Measurements from ENCODE around the gene GLT8D1. TPM values are rescaled to one million over a fixed set of nuclear protein-coding genes. Genes with fewer than 3 reads are reported as not detected.

GLT8D1 gene
- total and polyA plus RNA-seq, 2 of the 13 experiments (the other 11 are each of a cell fraction or from before 2014, with no cell fraction given) = 110 to 121 TPM

DNA sequence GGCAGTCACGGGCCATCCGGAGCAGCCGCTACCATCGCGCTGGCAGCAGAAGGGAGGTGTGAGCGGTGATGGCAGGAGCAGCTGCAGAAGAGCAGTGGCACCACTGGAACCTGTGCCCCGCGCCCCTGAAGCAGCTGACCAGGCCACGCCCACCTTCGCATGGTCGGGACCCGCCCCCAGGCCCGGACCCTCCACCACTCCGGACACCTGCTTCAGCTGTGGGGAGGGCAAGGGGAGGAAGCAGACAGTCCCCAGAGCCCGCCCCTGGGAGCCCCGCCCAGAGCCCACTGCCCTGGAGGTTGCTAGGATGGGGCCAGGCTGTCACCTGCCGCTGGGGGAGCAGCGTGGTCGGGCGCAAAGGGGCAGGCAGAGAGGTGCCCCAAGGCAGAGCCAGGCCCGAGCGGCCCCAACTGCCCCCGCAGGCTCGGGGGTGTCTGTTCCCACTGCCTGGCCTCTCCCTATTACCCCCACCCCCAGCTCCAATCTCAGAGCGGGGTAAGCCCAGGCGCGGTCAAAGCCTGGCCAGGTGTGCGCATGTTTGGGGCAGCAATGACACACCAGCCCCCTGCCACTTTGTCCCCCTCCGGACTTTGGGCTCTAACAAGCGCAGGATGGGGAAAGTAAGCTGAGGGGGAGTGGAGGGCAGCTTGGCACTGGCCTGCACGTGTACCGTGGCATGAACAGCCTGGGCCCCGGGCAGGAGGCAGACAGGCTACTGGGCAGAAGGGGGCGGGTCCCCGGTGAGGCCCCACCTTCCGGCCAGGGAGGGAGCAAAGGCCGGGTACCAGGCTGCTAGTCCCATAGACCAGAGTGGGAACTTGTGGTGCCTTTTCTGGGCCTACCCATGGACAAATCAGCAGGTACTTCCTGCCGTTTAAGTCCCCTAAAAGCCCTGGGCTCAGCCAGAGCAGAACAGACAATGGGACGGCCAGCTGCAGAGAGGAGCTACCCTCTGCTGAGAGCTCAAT, 9.0 kb upstream of the GLT8D1 start:
- ATAC-seq = peak; percentile 73

More for the DNA sequence above, 9.0 kb upstream of the GLT8D1 start:
- Histone ChIP-seq H3K27me3 (ENCODE audit: control insufficient read depth in 1 of 2, insufficient read depth in 2 of 2, low read length in 2 of 2) (no peaks in the 10 kb centered on the region), H3K4me3 (replicated peaks in 1 of 3; ENCODE audit: insufficient read depth in 1 of 3, low read depth in 2 of 3, low read length in 3 of 3) (no peak overlapping the region), H3K4me2 (ENCODE audit: low read depth, low read length) (no peak overlapping the region), H3K27ac (ENCODE audit: extremely low read length, insufficient read depth, low read length) (no peak overlapping the region), H3K4me1 (ENCODE audit: insufficient read depth, low read length) (peaks cover 36% of the 10 kb centered on the region), H4K20me1 (ENCODE audit: insufficient read depth, low read length) (no peaks in the 10 kb centered on the region), H3K79me2 (ENCODE audit: insufficient read depth, low read length) (no peaks in the 10 kb centered on the region), H3K9ac (ENCODE audit: insufficient read depth, low read depth, low read length) (no peak overlapping the region), H2AFZ (ENCODE audit: low read length) (no peak overlapping the region), H3K9me3 (ENCODE audit: low read length) (no peaks in the 10 kb centered on the region), H3K36me3 (replicated peaks in 1 of 2; ENCODE audit: control insufficient read depth in 1 of 2, insufficient read depth in 2 of 2, low read length in 2 of 2) (peaks cover 1 to 3% of the 10 kb centered on the region in 2 experiments; a peak in 1 of 5 replicates)
- ChIA-PET CTCF (ENCODE audit: low intra/inter-chr PET ratio, low total read pairs) (no interaction called here), POLR2A (no interaction called here)
- FAIRE-seq (no peak), DNase-seq (ENCODE audit: low spot score) (no peak)
- TF ChIP-seq, protein P1, sequence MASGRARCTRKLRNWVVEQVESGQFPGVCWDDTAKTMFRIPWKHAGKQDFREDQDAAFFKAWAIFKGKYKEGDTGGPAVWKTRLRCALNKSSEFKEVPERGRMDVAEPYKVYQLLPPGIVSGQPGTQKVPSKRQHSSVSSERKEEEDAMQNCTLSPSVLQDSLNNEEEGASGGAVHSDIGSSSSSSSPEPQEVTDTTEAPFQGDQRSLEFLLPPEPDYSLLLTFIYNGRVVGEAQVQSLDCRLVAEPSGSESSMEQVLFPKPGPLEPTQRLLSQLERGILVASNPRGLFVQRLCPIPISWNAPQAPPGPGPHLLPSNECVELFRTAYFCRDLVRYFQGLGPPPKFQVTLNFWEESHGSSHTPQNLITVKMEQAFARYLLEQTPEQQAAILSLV (CRISPR knock-in tag; IDR thresholded peaks at IDR 0.05; ENCODE audit: borderline replicate concordance) = no peak
- TF ChIP-seq, protein P2, sequence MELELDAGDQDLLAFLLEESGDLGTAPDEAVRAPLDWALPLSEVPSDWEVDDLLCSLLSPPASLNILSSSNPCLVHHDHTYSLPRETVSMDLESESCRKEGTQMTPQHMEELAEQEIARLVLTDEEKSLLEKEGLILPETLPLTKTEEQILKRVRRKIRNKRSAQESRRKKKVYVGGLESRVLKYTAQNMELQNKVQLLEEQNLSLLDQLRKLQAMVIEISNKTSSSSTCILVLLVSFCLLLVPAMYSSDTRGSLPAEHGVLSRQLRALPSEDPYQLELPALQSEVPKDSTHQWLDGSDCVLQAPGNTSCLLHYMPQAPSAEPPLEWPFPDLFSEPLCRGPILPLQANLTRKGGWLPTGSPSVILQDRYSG (CRISPR knock-in tag; IDR thresholded peaks at IDR 0.05) = no peak
- TF ChIP-seq AGO2 (optimal IDR thresholded peaks at IDR 0.05; ENCODE audit: low read depth, low read length) = peak; percentile 67
- no peak for TF ChIP-seq BRD4 (CRISPR knock-in tag; IDR thresholded peaks at IDR 0.05)
- TF ChIP-seq HNRNPL (IDR thresholded peaks at IDR 0.05; ENCODE audit: low read depth, low read length) = peak; percentile 97
- TF ChIP-seq POLR2AphosphoS2 (IDR thresholded peaks at IDR 0.05; ENCODE audit: low read depth, low read length) = no peak
- TF ChIP-seq HNF4A (CRISPR knock-in tag; IDR thresholded peaks at IDR 0.05) = no peak
- TF ChIP-seq HNRNPK (IDR thresholded peaks at IDR 0.05; ENCODE audit: low read depth, low read length, poor library complexity, severe bottlenecking) = peak; percentile 21
- TF ChIP-seq, protein P3, sequence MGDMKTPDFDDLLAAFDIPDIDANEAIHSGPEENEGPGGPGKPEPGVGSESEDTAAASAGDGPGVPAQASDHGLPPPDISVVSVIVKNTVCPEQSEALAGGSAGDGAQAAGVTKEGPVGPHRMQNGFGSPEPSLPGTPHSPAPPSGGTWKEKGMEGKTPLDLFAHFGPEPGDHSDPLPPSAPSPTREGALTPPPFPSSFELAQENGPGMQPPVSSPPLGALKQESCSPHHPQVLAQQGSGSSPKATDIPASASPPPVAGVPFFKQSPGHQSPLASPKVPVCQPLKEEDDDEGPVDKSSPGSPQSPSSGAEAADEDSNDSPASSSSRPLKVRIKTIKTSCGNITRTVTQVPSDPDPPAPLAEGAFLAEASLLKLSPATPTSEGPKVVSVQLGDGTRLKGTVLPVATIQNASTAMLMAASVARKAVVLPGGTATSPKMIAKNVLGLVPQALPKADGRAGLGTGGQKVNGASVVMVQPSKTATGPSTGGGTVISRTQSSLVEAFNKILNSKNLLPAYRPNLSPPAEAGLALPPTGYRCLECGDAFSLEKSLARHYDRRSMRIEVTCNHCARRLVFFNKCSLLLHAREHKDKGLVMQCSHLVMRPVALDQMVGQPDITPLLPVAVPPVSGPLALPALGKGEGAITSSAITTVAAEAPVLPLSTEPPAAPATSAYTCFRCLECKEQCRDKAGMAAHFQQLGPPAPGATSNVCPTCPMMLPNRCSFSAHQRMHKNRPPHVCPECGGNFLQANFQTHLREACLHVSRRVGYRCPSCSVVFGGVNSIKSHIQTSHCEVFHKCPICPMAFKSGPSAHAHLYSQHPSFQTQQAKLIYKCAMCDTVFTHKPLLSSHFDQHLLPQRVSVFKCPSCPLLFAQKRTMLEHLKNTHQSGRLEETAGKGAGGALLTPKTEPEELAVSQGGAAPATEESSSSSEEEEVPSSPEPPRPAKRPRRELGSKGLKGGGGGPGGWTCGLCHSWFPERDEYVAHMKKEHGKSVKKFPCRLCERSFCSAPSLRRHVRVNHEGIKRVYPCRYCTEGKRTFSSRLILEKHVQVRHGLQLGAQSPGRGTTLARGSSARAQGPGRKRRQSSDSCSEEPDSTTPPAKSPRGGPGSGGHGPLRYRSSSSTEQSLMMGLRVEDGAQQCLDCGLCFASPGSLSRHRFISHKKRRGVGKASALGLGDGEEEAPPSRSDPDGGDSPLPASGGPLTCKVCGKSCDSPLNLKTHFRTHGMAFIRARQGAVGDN (CRISPR knock-in tag; IDR thresholded peaks at IDR 0.05) = peak; percentile 57
- TF ChIP-seq, protein P4, sequence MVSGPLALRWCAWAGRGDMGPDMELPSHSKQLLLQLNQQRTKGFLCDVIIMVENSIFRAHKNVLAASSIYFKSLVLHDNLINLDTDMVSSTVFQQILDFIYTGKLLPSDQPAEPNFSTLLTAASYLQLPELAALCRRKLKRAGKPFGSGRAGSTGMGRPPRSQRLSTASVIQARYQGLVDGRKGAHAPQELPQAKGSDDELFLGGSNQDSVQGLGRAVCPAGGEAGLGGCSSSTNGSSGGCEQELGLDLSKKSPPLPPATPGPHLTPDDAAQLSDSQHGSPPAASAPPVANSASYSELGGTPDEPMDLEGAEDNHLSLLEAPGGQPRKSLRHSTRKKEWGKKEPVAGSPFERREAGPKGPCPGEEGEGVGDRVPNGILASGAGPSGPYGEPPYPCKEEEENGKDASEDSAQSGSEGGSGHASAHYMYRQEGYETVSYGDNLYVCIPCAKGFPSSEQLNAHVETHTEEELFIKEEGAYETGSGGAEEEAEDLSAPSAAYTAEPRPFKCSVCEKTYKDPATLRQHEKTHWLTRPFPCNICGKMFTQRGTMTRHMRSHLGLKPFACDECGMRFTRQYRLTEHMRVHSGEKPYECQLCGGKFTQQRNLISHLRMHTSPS (CRISPR knock-in tag; IDR thresholded peaks at IDR 0.05; ENCODE audit: low read depth) = peak; percentile 58; the same call in 1 of the 2 replicates
- intact Hi-C loops (cut with micrococcal nuclease; ENCODE audit: unreplicated experiment) = no loop called here
- in situ Hi-C loops (cut with HindIII; ENCODE audit: extremely low pct_ligation_motif_present, low pct_unique_long_range_greater_than_20kb) = no loop called here
- BruUV-seq (replicated peaks) = no TSS peak
- WGBS (ENCODE audit: low lambda C conversion rate) = 87% methylated on average over 16 of the region's 39 CpGs

Data from HepG2 (cell line).